Heart right ventricle (tissue), 16 donors: ENCODE results near the gene PFKFB1. TPM values are rescaled to one million over a fixed set of nuclear protein-coding genes. Genes with fewer than 3 reads are reported as not detected.

Experiments used
- ATAC-seq, 8 donors: fragments of 200-7000 bp; cut with Tn5 transposase; one replicate each; pipeline ENCODE4 v1.9.1; 2020; ENCODE audit warnings: mild to moderate bottlenecking in 8 of 8, moderate library complexity in 8 of 8, moderate number of reproducible peaks in 1 of 8
- DNase-seq, 2 donors: peaks; one replicate each; pipeline ENCODE4 v3.0.0-alpha.2; 2020
- H3K27ac ChIP-seq, 10 donors: fragments of 200-600 bp; sonication (generic) in 2 of 10; one replicate each; pipeline versions ENCODE4 v1.5.0 to v1.8.0; 2020 to 2022; ENCODE audit warnings: mild to moderate bottlenecking in 3 of 10
- H3K27me3 ChIP-seq, 7 donors: fragments of 200-600 bp; one replicate each; pipeline ENCODE4 v1.8.0; 2021 to 2022; ENCODE audit warnings: mild to moderate bottlenecking in 2 of 7
- H3K36me3 ChIP-seq, 9 donors: fragments of 200-600 bp; sonication (generic) in 1 of 9; one replicate each; pipeline versions ENCODE4 v1.5.0 to v1.8.0; 2020 to 2022; ENCODE audit warnings: mild to moderate bottlenecking in 2 of 9
- H3K4me1 ChIP-seq, 9 donors: fragments of 200-600 bp; sonication (generic) in 1 of 9; one replicate each; pipeline versions ENCODE4 v1.5.0 to v1.8.0; 2020 to 2022; ENCODE audit warnings: mild to moderate bottlenecking in 4 of 9
- H3K4me3 ChIP-seq, 10 donors: fragments of 200-600 bp; sonication (generic) in 2 of 10; one replicate each; pipeline versions ENCODE4 v1.5.0 to v1.8.0; 2020 to 2022; ENCODE audit warnings: mild to moderate bottlenecking in 7 of 10, moderate library complexity in 2 of 10
- H3K9me3 ChIP-seq, 11 donors: fragments of 200-600 bp in 10 of 11; sonication (generic) in 2 of 11; one replicate each; pipeline versions ENCODE4 v1.5.0 to v1.8.0; 2013 to 2022; ENCODE audit warnings: mild to moderate bottlenecking in 2 of 11, control low read depth in 1 of 11, moderate library complexity in 1 of 11
- CTCF ChIP-seq, 9 donors: fragments of 200-600 bp; sonication (generic) in 2 of 9; IDR thresholded peaks; one replicate each; pipeline versions ENCODE4 v1.5.0 to v1.8.0; 2021 to 2022; ENCODE audit warnings: antibody characterized with exemption in 9 of 9, mild to moderate bottlenecking in 5 of 9, moderate library complexity in 1 of 9
- WGBS, 2 donors: extraction: QIAGEN DNeasy Blood & Tissue Kit; methylation state at CpG; one replicate each; pipeline ENCODE4 v1.1.7; 2013; ENCODE audit warnings: inconsistent platforms in 1 of 2; 5-methylcytosine and 5-hydroxymethylcytosine counted together
- intact Hi-C, 10 donors: fragments of 100-400 bp; cut with DNase I; formaldehyde crosslinking; loops; one replicate each; pipeline versions ENCODE4 v1.11.1 to v1.14.2; 2022
- polyA plus RNA-seq, 2 donors: library from polyadenylated mRNA; stranded (reverse); fragments of 200-250 nt; gene quantifications; one replicate each; pipeline ENCODE4 v1.2.3, GENCODE V29; 2013
- total RNA-seq, 10 donors: library from RNA; stranded (reverse); fragmentation: NEBNext Ultra II Directional in 3 of 10; extraction: Animal tissue kit (Norgen Biotek cat#: 25700) in 3 of 10; gene quantifications; one replicate each; pipeline versions ENCODE4 v1.2.1 to v1.2.4, GENCODE V29; 2021 to 2023
- donor health status: Arrhythmogenic right ventricular cardiomyopathy.
- donor health status: ischemic (EF 13 %, LVEDD 7.1; RV severe dilation, severe dysfunction).
- donor health status: healthy with polysubstance abuse.
- donor health status: DM: no; HTN: yes; CAD: no.
- donor health status: DM: no; HTN: no; CAD: no.
- donor health status: ischemic (EF 25% LVEDD 6.9; RV normal size, moderate dysfunction).
- donor health status: ischemic (EF 25% LVEDD 5.7; RV mildly dilated, moderate dysfunction).
- donor health status: healthy.
- donor health status: DM: yes; HTN: yes; CAD: no.
- donor health status: Ischemic cardiomyopathy.
- donor health status: ischemic (EF 35%, LVEDD 5.7; RV mildly dilated, moderate dysfunction).
- donor health status: nonischemic (EF 11% LVEDD 7.7; RV severe dilation, severe dysfunction).
- donor health status: DM: yes; HTN: yes; CAD: no.
- donor health status: PGD.
- donor health status: ischemic (EF 29% LVEDD 5.4; RV normal size, mild dysfunction).
- donor health status: nonischemic (EF 23%, LVEDD 6.1; RV moderate dilation, normal function).

PFKFB1 gene
- total and polyA plus RNA-seq, 12 donors: 0.12 to 0.59 (median 0.24) TPM; not detected in 6

- Histone ChIP-seq H3K9me3 (no peaks in the 10 kb centered on the region), H3K4me1 (no peaks in the 10 kb centered on the region), H3K4me3 (no peak overlapping the region), H3K36me3 (no peaks in the 10 kb centered on the region), H3K27me3 (peaks cover 0 to 36% (median 0%) of the 10 kb centered on the region in 7 donors), H3K27ac (no peak overlapping the region)
- no peak for TF ChIP-seq CTCF (IDR thresholded peaks at IDR 0.05)
- 84 to 90% methylated on average over 2 of the region's 2 CpGs for WGBS, 2 donors
- intact Hi-C loops: no loop called here
- DNase-seq (no peak), ATAC-seq (no peak)
Observed at GRCh38 chrX:55026840-55027239, 32.9 kb upstream of the PFKFB1 start.

GRCh38 chrX:55026143-55026542, 32.2 kb upstream of the PFKFB1 start:
- H3K27me3 ChIP-seq: peaks cover 0 to 29% (median 0%) of the 10 kb centered on the region in 7 donors
- no peak for DNase-seq
- no peaks in the 10 kb centered on the region for H3K36me3 ChIP-seq
- no peak for ATAC-seq
- H3K4me1 ChIP-seq: no peaks in the 10 kb centered on the region
- TF ChIP-seq CTCF (IDR thresholded peaks at IDR 0.05): no peak
- no peaks in the 10 kb centered on the region for H3K9me3 ChIP-seq
- H3K4me3 ChIP-seq: no peak overlapping the region
- intact Hi-C loops: no loop called here
- H3K27ac ChIP-seq: no peak overlapping the region

- no peak for DNase-seq
- 99 to 100% methylated on average over 3 to 4 of the region's 4 CpGs for WGBS, 2 donors
- Histone ChIP-seq H3K9me3 (no peaks in the 10 kb centered on the region), H3K36me3 (no peaks in the 10 kb centered on the region), H3K4me3 (no peak overlapping the region), H3K4me1 (no peaks in the 10 kb centered on the region), H3K27ac (no peak overlapping the region), H3K27me3 (no peaks in the 10 kb centered on the region)
- no peak for TF ChIP-seq CTCF (IDR thresholded peaks at IDR 0.05)
- intact Hi-C loops: no loop called here
- ATAC-seq: no peak
Observed at GRCh38 chrX:55014897-55015299, 20.9 kb upstream of the PFKFB1 start.

- no peak for ATAC-seq
- 58 to 60% methylated on average over 2 of the region's 2 CpGs for WGBS, 2 donors
- H3K27ac ChIP-seq: no peak overlapping the region
- TF ChIP-seq CTCF (IDR thresholded peaks at IDR 0.05): peak in 3 of 9 donors; percentile 17 to 38 (median 23)
- no peak overlapping the region for H3K4me3 ChIP-seq
- H3K9me3 ChIP-seq: no peaks in the 10 kb centered on the region
- H3K27me3 ChIP-seq: no peaks in the 10 kb centered on the region
- intact Hi-C loops: no loop called here
- DNase-seq: no peak
- peaks cover 0 to 6% (median 0%) of the 10 kb centered on the region in 9 donors for H3K36me3 ChIP-seq
- peaks cover 0 to 32% (median 15%) of the 10 kb centered on the region in 9 donors for H3K4me1 ChIP-seq
Observed at GRCh38 chrX:55011294-55011693, 17.3 kb upstream of the PFKFB1 start.
